Measurements from ENCODE around the gene IL10.
"Not testable (repeated sequence)": the region's sequence is repeated elsewhere in the genome, so short reads cannot be mapped to it uniquely, and the experiment has no call there.

GRCh38 chr1:206762741-206763364, 9.4 kb downstream of the IL10 start:
- TF ChIP-seq EZH2 (IDR thresholded peaks at IDR 0.05); POLR2AphosphoS5 (IDR thresholded peaks at IDR 0.05; ENCODE audit: borderline replicate concordance, low read depth, low read length): not testable (repeated sequence)
